C4-2B (cell line): ENCODE data around the gene PRDM15.

Experiments
- H3K27ac ChIP-seq: fragments of 450-650 bp; 2 replicates; pipeline ENCODE4 v1.5.1; 2017
- ZFX ChIP-seq: fragments of 450-650 bp; IDR thresholded peaks from 2 replicates; pipeline ENCODE4 v1.6.1; 2017
- TF ChIP-seq, protein P1 (sequence below): fragments of 450-650 bp; conservative IDR thresholded peaks from 2 replicates; pipeline ENCODE4 v1.5.1; 2017; ENCODE audit warnings: mild to moderate bottlenecking

PRDM15 gene

GRCh38 chr21:41924368-41924754 lies 45.2 kb upstream of the PRDM15 start:
- H3K27ac ChIP-seq: no peak overlapping the region
- TF ChIP-seq, protein P1, sequence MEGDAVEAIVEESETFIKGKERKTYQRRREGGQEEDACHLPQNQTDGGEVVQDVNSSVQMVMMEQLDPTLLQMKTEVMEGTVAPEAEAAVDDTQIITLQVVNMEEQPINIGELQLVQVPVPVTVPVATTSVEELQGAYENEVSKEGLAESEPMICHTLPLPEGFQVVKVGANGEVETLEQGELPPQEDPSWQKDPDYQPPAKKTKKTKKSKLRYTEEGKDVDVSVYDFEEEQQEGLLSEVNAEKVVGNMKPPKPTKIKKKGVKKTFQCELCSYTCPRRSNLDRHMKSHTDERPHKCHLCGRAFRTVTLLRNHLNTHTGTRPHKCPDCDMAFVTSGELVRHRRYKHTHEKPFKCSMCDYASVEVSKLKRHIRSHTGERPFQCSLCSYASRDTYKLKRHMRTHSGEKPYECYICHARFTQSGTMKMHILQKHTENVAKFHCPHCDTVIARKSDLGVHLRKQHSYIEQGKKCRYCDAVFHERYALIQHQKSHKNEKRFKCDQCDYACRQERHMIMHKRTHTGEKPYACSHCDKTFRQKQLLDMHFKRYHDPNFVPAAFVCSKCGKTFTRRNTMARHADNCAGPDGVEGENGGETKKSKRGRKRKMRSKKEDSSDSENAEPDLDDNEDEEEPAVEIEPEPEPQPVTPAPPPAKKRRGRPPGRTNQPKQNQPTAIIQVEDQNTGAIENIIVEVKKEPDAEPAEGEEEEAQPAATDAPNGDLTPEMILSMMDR: no peak

GRCh38 chr21:41923631-41924367 lies 44.7 kb upstream of the PRDM15 start:
- TF ChIP-seq, protein P1: no peak
- TF ChIP-seq ZFX: no peak

GRCh38 chr21:41923186-41923585 lies 44.0 kb upstream of the PRDM15 start:
- H3K27ac ChIP-seq: no peak overlapping the region

More at GRCh38 chr21:41923631-41924367, 44.7 kb upstream of the PRDM15 start:
- no peak overlapping the region for H3K27ac ChIP-seq

DNA sequence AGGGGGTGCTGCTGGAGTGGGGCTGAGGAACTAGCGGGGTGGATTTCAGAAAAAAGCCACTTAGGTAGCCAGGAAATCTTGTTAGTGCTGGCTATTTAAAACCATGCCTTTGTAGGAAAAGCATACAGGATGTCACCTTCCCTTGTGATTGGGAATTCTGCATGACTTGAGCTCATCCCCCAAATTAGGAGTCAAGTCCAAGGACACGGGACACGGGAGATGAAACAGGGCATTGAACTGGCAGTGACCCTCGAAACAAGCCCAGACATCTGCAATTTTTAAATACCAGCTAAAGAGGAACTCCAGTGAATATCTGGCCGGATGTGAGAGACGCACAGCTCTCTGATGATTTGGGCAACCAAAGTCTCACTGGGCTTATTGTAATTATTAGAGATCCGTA lies 41.9 kb upstream of the PRDM15 start:
- H3K27ac ChIP-seq: no peak overlapping the region
- TF ChIP-seq ZFX: no peak
- TF ChIP-seq, protein P1: no peak

More at GRCh38 chr21:41923186-41923585, 44.0 kb upstream of the PRDM15 start:
- TF ChIP-seq, protein P1: no peak
- no peak for TF ChIP-seq ZFX

DNA sequence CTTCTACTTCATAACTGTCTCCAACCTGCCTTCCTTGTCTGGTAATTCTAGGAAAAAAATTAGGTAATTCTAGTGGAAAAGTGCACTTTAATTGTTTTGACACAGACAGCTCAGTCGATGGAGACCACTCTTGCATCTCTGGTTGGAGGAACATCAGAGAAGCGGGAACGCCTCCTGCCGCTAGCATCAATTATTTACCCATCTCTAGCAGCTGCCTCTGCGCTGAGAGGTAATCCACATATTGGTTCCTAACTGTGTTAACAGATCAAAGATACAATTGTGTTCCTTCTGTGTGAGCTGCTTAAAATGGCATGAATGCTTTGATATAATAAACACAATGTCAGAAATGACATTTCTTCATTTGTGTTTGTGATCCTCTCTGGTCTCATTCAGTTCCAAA lies 41.3 kb upstream of the PRDM15 start:
- TF ChIP-seq, protein P1: no peak
- TF ChIP-seq ZFX: no peak
- H3K27ac ChIP-seq: no peak overlapping the region

- no peak overlapping the region for H3K27ac ChIP-seq
- TF ChIP-seq, protein P1: no peak
- TF ChIP-seq ZFX: no peak
These were observed 40.7 kb upstream of the PRDM15 start for GRCh38 chr21:41919666-41920398.

GRCh38 chr21:41918561-41919358 lies 39.6 kb upstream of the PRDM15 start:
- TF ChIP-seq, protein P1: no peak
- no peak for TF ChIP-seq ZFX
- no peak overlapping the region for H3K27ac ChIP-seq
